Activated CD8-positive, alpha-beta T cell treated with anti-CD3 and anti-CD28 coated beads, Interleukin-2, amount 10 ng/mL, durations not matched to agents 7 days and 5 days (primary cell): Measurements from ENCODE around the gene SLC8A1. TPM values are rescaled to one million over a fixed set of nuclear protein-coding genes. Genes with fewer than 3 reads are reported as not detected.

Experiments used
- ATAC-seq: fragments of 150-1000 bp; cut with Tn5 transposase; one replicate; pipeline ENCODE4 v1.10.0; 2021; ENCODE audit warnings: moderate library complexity
- CTCF ChIA-PET: fragments of 350-600 bp; sonication (Branson Sonifier 250); formaldehyde crosslinking; loops from one replicate; lab custom pipeline; 2021; ENCODE audit warnings: antibody characterized with exemption; lab: Charles Lee
- POLR2A ChIA-PET: fragments of 350-600 bp; sonication (Branson Sonifier 250); formaldehyde crosslinking; loops from one replicate; lab custom pipeline; 2021; ENCODE audit warnings: antibody characterized with exemption; lab: Charles Lee
- DNase-seq: peaks from one replicate; pipeline ENCODE4 v3.0.0-alpha.2; 2020
- H3K27ac Mint-ChIP-seq: one replicate; pipeline ENCODE4 v1.8.0; 2021; ENCODE audit warnings: mild to moderate bottlenecking, mixed read lengths
- H3K27me3 Mint-ChIP-seq: one replicate; pipeline ENCODE4 v1.8.0; 2021; ENCODE audit warnings: low read depth, mixed read lengths
- H3K36me3 Mint-ChIP-seq: one replicate; pipeline ENCODE4 v1.8.0; 2021; ENCODE audit warnings: low read depth, mixed read lengths
- H3K4me1 Mint-ChIP-seq: one replicate; pipeline ENCODE4 v1.8.0; 2021; ENCODE audit warnings: low read depth, mixed read lengths
- H3K4me3 Mint-ChIP-seq: one replicate; pipeline ENCODE4 v1.8.0; 2021; ENCODE audit warnings: mild to moderate bottlenecking, mixed read lengths
- H3K9me3 Mint-ChIP-seq: one replicate; pipeline ENCODE4 v1.8.0; 2022; ENCODE audit warnings: mixed read lengths; ENCODE audit not compliant: insufficient read depth
- total RNA-seq, 2 experiments: library from RNA; stranded (reverse); gene quantifications; one replicate each; pipeline ENCODE4 v1.2.3, GENCODE V29; 2021

SLC8A1 gene
- total RNA-seq, 2 experiments from 2014 or later: 0.10 to 0.45 TPM

GRCh38 chr2:40202798-40203400 is 249.0 kb downstream of the SLC8A1 start:
- H3K4me1 Mint-ChIP-seq: no peaks in the 10 kb centered on the region
- DNase-seq (no peak), ATAC-seq (no peak)
- no peaks in the 10 kb centered on the region for H3K27me3 Mint-ChIP-seq
- no peak overlapping the region for H3K27ac Mint-ChIP-seq
- CTCF ChIA-PET: no interaction called here
- H3K36me3 Mint-ChIP-seq: no peaks in the 10 kb centered on the region
- POLR2A ChIA-PET: no interaction called here
- no peak overlapping the region for H3K4me3 Mint-ChIP-seq
- no peaks in the 10 kb centered on the region for H3K9me3 Mint-ChIP-seq

GRCh38 chr2:40201425-40201824 is 250.5 kb downstream of the SLC8A1 start:
- Mint-ChIP-seq H3K36me3 (no peaks in the 10 kb centered on the region), H3K4me3 (no peak overlapping the region), H3K9me3 (no peaks in the 10 kb centered on the region), H3K27me3 (no peaks in the 10 kb centered on the region), H3K4me1 (no peaks in the 10 kb centered on the region), H3K27ac (no peak overlapping the region)
- ChIA-PET CTCF (no interaction called here), POLR2A (no interaction called here)
- ATAC-seq: no peak
- no peak for DNase-seq

- POLR2A ChIA-PET: no interaction called here
- no peaks in the 10 kb centered on the region for H3K27me3 Mint-ChIP-seq
- no peaks in the 10 kb centered on the region for H3K4me1 Mint-ChIP-seq
Observed at GRCh38 chr2:40200366-40200915, 251.4 kb downstream of the SLC8A1 start.

GRCh38 chr2:40199771-40200170 is 252.1 kb downstream of the SLC8A1 start:
- H3K9me3 Mint-ChIP-seq: no peaks in the 10 kb centered on the region
- H3K4me3 Mint-ChIP-seq: no peak overlapping the region
- DNase-seq (no peak), ATAC-seq (no peak)
- H3K36me3 Mint-ChIP-seq: no peaks in the 10 kb centered on the region
- H3K27ac Mint-ChIP-seq: no peak overlapping the region
- no peaks in the 10 kb centered on the region for H3K4me1 Mint-ChIP-seq
- ChIA-PET POLR2A (no interaction called here), CTCF (no interaction called here)
- no peaks in the 10 kb centered on the region for H3K27me3 Mint-ChIP-seq

More at GRCh38 chr2:40200366-40200915, 251.4 kb downstream of the SLC8A1 start:
- no peak overlapping the region for H3K4me3 Mint-ChIP-seq
- H3K36me3 Mint-ChIP-seq: no peaks in the 10 kb centered on the region
- CTCF ChIA-PET: no interaction called here
- no peak for DNase-seq
- no peaks in the 10 kb centered on the region for H3K9me3 Mint-ChIP-seq
- no peak for ATAC-seq
- H3K27ac Mint-ChIP-seq: no peak overlapping the region

- Mint-ChIP-seq H3K4me1 (no peaks in the 10 kb centered on the region), H3K27ac (no peak overlapping the region), H3K4me3 (no peak overlapping the region), H3K9me3 (no peaks in the 10 kb centered on the region), H3K27me3 (no peaks in the 10 kb centered on the region), H3K36me3 (no peaks in the 10 kb centered on the region)
- ChIA-PET CTCF (no interaction called here), POLR2A (no interaction called here)
- ATAC-seq: no peak
- DNase-seq: no peak
Observed at GRCh38 chr2:40197121-40197520, 254.8 kb downstream of the SLC8A1 start.

- DNase-seq: no peak
Observed at GRCh38 chr2:40193670-40194026, 258.2 kb downstream of the SLC8A1 start.

GRCh38 chr2:40192864-40193669 is 258.8 kb downstream of the SLC8A1 start:
- H3K36me3 Mint-ChIP-seq: no peaks in the 10 kb centered on the region
- DNase-seq (no peak), ATAC-seq (no peak)
- ChIA-PET POLR2A (no interaction called here), CTCF (no interaction called here)
- no peaks in the 10 kb centered on the region for H3K9me3 Mint-ChIP-seq
- no peak overlapping the region for H3K27ac Mint-ChIP-seq
- no peaks in the 10 kb centered on the region for H3K4me1 Mint-ChIP-seq
- H3K4me3 Mint-ChIP-seq: no peak overlapping the region
- H3K27me3 Mint-ChIP-seq: no peaks in the 10 kb centered on the region

More at GRCh38 chr2:40193670-40194026, 258.2 kb downstream of the SLC8A1 start:
- Mint-ChIP-seq H3K27me3 (no peaks in the 10 kb centered on the region), H3K4me1 (no peaks in the 10 kb centered on the region), H3K4me3 (no peak overlapping the region), H3K9me3 (no peaks in the 10 kb centered on the region), H3K36me3 (no peaks in the 10 kb centered on the region), H3K27ac (no peak overlapping the region)
- ChIA-PET POLR2A (no interaction called here), CTCF (no interaction called here)
- no peak for ATAC-seq

GRCh38 chr2:40190457-40190856 is 261.4 kb downstream of the SLC8A1 start:
- H3K36me3 Mint-ChIP-seq: no peaks in the 10 kb centered on the region
- H3K9me3 Mint-ChIP-seq: no peaks in the 10 kb centered on the region
- no peaks in the 10 kb centered on the region for H3K4me1 Mint-ChIP-seq
- H3K27me3 Mint-ChIP-seq: no peaks in the 10 kb centered on the region
- H3K4me3 Mint-ChIP-seq: no peak overlapping the region
- DNase-seq (no peak), ATAC-seq (no peak)
- CTCF ChIA-PET: no interaction called here
- POLR2A ChIA-PET: no interaction called here
- H3K27ac Mint-ChIP-seq: no peak overlapping the region

GRCh38 chr2:40189881-40190280 is 262.0 kb downstream of the SLC8A1 start:
- Mint-ChIP-seq H3K4me1 (no peaks in the 10 kb centered on the region), H3K27ac (no peak overlapping the region), H3K9me3 (no peaks in the 10 kb centered on the region), H3K36me3 (no peaks in the 10 kb centered on the region), H3K4me3 (no peak overlapping the region), H3K27me3 (no peaks in the 10 kb centered on the region)
- CTCF ChIA-PET: no interaction called here
- ATAC-seq (no peak), DNase-seq (no peak)
- POLR2A ChIA-PET: no interaction called here

GRCh38 chr2:40187054-40187453 is 264.8 kb downstream of the SLC8A1 start:
- Mint-ChIP-seq H3K27ac (no peak overlapping the region), H3K4me3 (no peak overlapping the region), H3K27me3 (no peaks in the 10 kb centered on the region), H3K9me3 (no peaks in the 10 kb centered on the region), H3K4me1 (no peaks in the 10 kb centered on the region), H3K36me3 (no peaks in the 10 kb centered on the region)
- POLR2A ChIA-PET: no interaction called here
- DNase-seq (no peak), ATAC-seq (no peak)
- CTCF ChIA-PET: no interaction called here

- DNase-seq (no peak), ATAC-seq (no peak)
- H3K36me3 Mint-ChIP-seq: no peaks in the 10 kb centered on the region
- H3K4me1 Mint-ChIP-seq: no peaks in the 10 kb centered on the region
- POLR2A ChIA-PET: no interaction called here
- H3K9me3 Mint-ChIP-seq: no peaks in the 10 kb centered on the region
- CTCF ChIA-PET: no interaction called here
- H3K4me3 Mint-ChIP-seq: no peak overlapping the region
- no peak overlapping the region for H3K27ac Mint-ChIP-seq
- no peaks in the 10 kb centered on the region for H3K27me3 Mint-ChIP-seq
Observed at GRCh38 chr2:40184551-40184950, 267.3 kb downstream of the SLC8A1 start.

- Mint-ChIP-seq H3K36me3 (no peaks in the 10 kb centered on the region), H3K27me3 (no peaks in the 10 kb centered on the region), H3K27ac (no peak overlapping the region), H3K4me3 (no peak overlapping the region), H3K4me1 (no peaks in the 10 kb centered on the region), H3K9me3 (no peaks in the 10 kb centered on the region)
- POLR2A ChIA-PET: no interaction called here
- CTCF ChIA-PET: no interaction called here
- DNase-seq (no peak), ATAC-seq (no peak)
Observed at GRCh38 chr2:40181855-40182254, 270.0 kb downstream of the SLC8A1 start.
